DMS114 treated with DMSO at 0.1 percent for 48 hours (cell line): Measurements from ENCODE around the gene ARG1.
"Not testable (repeated sequence)": the region's sequence is repeated elsewhere in the genome, so short reads cannot be mapped to it uniquely, and the experiment has no call there.

Source experiments
- DNase-seq: peaks from one replicate; lab custom pipeline; 2025; ENCODE audit not compliant: unreplicated experiment; lab: John Stamatoyannopoulos, UW

ARG1 gene

DNA sequence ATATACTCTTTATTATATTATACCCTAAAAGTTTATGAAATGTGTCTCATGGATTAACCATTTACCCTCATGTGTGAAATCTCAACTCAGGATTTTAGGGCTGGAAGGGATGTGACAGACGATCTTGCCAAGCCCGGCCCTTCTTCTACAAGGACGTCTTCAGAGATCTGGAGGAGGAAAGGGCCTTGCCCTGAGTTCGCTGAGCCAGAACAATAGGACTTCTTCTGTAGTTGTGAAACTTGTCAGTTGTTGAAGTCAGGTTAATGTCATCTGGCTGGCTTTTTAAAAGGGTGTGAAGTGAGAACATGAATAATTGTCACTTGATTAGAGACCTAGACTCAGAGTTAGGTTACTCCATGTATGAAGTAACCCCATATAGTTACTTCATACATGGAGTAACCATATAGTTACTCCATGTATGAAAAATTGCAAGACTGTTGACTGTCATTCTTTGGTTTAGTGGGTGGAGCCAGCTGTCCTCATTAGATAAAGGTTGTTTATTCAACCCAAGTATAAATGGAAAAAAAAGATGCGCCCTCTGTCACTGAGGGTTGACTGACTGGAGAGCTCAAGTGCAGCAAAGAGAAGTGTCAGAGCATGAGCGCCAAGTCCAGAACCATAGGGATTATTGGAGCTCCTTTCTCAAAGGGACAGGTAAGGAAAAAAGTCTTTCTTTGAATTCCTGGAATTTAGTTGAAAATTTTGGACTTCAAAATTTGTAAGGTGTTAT lies at the start of gene ARG1:
Gene ARG1 (plus strand): TSS at position 541 of the 730 bp plus-strand sequence. CDS start 57 bp downstream, at position 598.
- no peak for DNase-seq

DNA sequence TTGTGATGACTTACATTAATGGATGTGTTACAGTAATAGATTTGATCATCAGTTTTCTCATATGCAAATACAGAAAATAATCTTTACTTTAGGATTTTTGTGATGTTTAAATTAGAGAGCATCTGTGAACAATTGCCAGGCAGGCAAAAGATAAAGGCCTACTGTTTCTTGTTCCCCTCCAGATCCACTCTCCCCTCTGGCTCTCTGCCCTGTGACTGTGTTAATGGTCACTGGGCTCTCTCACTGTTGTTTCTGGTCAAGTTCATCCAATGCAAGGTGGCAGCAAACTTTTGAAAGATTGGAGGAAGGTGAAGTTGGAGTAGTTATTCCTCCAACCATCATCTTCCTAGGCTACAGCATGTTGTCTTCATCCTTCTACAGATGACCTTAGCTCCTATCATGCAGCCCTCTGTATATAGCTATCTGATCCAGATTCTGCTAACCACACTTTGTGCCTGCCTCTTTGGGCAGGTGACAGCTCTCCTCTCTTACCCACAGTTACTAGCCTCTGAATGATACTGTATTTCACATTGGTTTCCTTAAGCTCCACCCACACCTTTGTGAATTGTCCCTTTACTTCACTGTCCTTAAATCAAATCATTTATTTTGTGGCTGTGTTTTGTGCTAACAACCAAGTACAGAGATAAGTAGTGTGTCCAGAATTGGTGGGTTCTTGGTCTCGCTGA lies 48.9 kb upstream of the ARG1 start:
- DNase-seq: no peak

DNA sequence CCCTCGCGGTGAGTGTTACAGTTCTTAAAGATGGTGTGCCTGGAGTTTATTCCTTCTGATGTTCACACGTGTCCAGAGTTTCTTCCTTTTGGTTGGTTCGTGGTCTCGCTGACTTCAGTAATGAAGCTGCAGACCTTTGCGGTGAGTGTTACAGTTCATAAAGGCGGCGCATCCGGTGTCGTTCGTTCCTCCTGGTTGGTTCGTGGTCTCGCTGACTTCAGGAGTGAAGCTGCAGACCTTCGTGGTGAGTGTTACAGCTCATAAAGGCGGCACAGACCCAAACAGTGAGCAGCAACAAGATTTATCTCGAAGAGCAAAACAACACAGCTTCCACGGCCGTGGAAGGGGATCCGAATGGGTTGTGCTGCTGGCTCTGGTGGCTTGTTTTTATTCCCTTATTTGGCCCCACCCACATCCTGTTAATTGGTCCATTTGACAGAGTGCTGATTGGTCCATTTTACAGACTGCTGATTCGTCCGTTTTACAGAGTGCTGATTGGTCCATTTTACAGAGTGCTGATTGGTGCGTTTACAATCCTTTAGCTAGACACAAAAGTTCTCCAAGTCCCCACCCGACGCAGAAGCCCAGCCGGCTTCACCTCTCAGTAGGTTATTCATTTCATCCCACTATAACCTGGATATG lies 48.2 kb upstream of the ARG1 start:
- no peak for DNase-seq

DNA sequence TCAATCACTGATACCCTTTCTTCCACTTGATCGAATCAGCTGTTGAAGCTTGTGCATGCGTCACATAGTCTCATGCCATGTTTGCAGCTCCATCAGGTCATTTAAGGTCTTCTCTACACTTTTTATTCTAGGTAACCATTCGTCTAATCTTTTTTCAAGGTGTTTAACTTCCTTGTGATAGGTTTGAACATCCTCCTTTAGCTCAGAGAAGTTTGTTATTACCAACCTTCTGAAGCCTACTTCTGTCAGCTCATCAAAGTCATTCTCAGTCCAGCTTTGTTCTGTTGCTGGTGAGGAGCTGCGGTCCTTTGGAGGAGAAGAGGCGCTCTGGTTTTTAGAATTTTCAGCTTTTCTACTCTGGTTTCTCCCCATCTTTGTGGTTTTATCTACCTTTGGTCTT lies 42.1 kb upstream of the ARG1 start:
- DNase-seq: not testable (repeated sequence)

DNA sequence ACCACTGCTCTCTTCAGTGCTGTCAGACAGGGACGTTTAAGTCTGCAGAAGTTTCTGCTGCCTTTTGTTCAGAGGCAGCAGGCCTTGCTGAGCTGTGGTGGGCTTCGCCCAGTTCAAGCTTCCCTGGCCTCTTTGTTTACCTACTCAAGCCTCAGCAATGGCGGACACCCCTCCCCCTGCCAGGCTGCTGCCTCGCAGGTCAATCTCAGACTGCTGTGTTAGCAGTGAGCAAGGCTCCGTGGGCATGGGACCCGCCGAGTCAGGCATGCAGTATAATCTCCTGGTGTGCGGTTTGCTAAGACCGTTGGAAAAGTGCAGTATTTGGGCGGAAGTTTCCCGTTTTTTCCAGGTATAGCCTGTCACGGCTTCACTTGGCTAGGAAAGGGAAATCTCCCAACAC lies 41.3 kb upstream of the ARG1 start:
- DNase-seq: not testable (repeated sequence)

DNA sequence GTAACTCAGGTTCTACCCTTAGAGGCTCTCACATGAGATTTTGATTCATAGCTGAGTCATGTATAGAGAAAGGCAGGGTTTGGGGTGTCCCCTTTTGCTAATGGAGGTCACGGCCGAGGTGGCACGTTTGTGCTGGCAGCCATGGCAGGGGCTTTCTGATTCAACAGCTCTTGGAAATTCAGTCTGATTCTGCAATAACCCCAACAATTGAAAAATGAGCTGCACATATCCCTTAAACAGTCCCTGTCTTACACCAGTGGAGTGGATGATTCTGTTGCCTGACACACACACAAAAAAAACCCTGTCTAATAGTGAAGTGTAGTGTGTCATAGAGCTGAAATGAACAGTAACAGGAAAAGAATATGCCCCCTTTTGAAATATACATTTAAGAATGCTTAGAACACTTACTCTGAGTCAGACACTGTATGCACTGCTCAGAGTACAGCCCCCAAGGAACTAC lies 40.4 kb upstream of the ARG1 start:
- DNase-seq: no peak

DNA sequence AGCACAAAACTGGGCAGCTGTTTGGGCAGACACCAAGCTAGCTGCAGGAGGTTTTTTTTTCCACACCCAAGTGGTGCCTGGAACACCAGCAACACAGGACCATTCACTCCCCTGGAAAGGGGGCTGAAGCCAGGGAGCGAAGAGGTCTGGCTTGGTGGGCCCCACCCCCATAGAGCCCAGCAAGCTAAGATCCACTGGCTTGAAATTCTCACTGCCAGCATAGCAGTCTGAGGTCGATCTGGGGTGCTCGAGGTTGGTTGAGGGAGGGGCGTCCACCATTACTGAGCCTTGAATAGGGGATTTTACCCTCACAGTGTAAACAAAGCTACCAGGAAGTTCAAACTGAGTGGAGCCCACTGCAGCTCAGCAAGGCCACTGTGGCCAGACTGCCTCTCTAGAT lies 34.4 kb upstream of the ARG1 start:
- DNase-seq: not testable (repeated sequence)

DNA sequence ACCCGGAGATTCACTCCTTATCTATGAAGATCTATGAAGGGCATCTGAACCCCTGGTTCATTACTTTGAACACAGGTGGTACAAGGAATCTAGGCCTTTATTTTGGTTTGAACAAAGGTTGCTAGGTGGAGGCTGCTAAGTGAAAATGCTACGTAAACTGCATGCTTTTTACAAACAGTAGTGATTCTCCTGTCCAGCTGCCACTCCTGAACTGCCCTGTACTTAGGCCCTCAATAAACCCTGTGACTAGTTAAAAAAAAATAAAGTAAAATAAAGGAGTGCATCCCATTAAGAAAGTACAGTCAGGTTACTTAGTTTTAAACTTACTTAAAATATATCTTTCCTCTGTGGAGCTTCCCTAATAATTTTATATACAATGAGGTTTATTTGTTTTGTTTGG lies 27.7 kb upstream of the ARG1 start:
- DNase-seq: no peak

DNA sequence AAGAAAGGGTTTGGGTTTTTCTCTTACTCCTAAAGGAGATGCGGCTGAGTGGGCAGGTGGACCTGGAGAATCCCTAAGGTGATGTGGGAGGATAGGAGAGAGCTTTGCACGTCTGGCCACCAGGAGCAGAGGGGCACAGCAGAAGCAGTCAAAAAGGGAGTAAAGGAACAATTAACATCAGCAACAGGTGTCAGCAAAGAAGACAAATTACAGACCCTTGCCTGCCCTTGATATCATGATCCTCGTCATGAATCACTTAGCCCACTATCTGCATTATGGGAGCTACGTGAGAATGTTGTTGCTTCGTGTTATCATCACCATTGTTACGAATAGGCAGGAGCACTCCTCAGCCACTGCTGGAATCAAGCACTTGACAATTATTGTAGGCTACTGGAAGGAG lies 25.5 kb upstream of the ARG1 start:
- DNase-seq: no peak

DNA sequence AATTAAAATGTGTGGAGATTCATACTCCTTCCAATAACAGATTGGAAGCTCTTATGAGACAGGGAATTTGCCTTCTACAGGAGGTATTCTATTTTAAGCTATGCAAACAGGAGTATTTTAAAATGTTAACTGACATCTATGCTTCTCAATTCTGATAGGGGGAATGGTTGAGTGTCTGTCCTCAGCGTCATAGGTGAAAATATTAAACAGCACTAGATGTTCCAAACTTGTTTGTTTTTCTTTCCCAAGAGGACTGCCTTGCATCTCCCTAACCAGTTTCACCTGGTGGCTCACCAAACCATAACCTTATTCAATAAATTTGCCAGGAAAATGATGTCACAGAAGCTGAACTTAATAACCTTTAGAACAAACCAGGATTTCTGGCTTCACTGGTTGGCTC lies 24.6 kb upstream of the ARG1 start:
- no peak for DNase-seq

DNA sequence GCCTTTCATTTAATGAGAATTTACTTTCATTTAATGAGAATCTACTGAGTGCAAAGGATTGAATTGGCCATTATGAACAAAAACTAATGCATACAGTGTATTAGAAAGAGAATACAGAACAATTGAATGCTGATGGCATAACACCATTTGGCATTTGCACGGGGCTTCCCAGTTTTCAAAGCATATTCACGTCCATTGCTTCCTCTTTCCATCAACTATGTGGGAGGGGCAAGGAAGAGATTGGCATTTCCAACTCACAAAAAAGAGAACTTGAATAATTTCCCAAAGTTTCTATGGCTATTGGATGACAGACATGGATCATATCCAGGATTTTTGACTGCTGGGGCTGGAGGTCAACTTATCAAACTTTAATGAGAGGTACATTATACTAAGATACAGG lies 23.2 kb upstream of the ARG1 start:
- DNase-seq: no peak

DNA sequence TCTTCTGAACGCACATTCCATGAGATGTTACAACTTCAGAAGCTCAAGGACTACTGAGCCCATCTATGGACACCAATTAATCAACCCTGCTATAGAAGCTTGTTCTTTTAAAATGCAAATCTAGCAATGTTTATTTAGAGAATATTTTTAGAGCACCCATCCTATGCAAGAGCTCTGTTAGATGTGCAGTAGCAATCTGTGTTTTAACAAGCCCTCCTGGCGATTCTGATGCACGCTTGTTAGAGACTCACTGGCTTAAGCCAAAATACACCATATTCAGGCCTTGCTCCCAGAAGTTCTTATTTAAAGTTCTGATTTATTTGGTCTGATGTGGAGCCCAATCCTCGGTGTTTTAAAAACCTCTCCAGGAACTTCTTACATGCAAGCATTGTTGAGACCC lies 21.1 kb upstream of the ARG1 start:
- no peak for DNase-seq

DNA sequence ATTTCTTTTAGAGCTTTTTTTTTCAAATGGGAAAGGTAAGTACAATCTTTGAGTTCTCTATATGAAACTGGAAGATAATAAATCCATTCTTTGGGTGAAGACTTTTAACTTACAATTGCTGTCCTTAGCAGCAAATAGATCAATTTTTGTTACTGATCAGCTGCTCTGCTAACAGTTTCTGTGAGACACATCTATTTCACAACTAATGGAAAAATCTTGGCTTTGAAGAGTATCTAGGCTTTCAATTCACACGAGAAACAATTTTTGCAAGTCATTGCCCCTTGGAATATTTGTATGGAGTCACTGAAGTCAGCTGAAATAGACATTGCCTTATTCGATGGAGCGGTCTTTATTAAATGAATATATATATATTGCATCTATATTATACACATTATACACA lies 20.5 kb upstream of the ARG1 start:
- DNase-seq: no peak

DNA sequence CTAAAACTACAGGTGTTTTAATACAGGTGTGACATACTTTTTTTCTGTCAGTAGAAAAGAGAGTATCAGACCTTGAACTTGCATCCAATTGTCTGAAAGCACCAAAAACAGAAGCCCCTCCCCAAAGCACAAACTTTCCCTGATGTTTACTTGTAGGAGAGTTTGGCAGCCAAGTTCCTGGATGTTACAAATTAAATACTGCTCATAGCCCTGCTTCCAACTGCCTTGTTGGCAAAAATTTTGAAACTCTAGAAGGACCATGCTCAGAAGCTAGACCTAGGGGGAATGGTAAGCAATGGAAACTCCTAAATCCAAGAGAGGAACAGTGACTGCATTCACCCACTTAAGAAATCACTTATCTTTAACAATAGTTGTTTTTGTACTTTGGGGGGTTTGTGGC lies 17.0 kb upstream of the ARG1 start:
- DNase-seq: no peak

DNA sequence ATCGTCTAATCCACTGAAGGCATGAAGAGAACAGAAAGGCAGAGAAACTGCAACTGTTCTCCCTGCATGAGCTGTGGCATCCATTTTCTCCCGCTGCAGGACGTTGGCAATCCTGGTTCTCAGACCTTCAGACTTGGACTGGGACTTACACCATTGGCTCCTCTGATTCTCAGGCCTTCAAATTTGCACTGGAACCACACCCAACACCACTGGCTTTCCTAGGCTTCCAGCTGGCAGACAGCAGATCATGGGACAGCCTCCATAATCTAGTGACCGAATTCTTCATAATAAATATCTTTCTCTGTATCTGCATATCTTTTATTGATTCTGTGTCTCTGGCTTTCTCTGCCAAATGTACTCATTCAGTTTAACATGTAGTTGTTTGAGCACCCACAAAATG lies 14.1 kb upstream of the ARG1 start:
- DNase-seq: no peak

DNA sequence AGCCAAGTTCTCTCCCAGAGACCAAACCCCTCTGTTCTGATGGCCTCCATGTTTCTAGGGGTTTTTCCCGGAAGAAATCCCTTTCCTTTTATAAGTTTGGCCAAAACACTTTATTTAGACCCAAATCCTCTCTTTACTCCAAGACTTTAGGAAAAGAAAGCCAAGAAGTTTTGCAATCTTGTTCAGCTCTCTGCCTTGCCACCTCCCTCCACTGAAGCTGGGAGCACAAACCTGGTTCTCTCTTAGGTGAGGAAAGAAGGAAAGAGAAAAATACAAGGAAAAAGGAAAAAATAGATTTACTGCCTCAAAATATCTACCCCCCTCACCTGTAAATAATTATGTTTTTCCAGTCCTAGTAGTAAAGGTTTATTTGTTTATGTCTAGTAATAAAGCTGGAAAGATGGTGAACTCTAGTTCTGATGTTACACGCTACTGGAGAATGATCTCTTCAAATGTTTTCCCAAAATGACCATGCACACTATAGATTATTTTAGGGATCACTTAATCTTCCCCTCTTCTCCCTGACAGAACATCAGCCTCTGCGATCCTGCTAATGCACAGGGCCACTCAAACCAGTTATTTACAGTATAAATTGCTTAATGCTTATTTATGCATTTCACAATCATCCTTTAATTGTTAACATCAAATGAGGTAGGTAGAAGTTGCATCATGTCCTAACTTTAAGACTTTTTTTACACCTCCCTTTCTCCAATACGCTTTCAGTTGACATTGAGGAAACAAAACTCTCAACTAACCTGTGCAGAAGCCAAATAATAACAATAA lies 10.9 kb upstream of the ARG1 start:
- DNase-seq: no peak

DNA sequence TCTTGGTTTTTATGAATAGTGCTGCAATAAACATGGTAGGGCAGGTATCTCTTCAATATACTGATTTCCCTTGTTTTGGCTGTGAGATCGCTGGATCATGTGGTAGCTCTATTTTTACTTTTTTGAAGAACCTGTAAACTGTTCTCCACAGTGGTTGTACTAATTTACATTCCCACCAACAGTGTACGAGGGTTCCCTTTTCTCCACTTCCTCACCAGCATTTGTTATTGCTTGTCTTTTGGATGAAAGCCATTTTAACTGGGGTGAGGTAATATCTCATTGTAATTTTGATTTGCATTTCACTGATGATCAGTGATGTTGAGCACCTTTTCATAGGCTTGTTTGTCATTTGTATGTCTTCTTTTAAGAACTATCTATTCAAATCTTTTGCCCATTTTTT lies 8.0 kb upstream of the ARG1 start:
- DNase-seq: no peak

DNA sequence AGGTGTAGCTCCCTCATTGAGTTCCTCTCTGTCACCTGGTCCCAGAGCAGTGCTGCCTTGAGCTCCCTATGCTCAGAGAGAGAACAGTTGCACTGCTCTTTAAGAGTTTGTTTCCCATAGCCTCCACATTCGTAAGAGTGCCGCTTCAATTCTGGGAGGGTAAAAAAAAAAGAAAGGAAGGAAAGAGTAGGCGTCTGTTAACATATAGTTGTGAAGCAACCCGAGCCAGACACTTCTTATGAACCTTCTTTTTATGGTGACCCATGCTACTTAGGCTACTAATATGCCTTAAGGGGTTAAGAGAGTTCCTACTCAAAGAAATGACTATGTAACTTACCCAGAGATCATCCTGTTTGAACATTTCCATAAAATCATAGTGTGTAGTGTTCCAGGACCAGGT lies 4.3 kb upstream of the ARG1 start:
- DNase-seq: no peak

DNA sequence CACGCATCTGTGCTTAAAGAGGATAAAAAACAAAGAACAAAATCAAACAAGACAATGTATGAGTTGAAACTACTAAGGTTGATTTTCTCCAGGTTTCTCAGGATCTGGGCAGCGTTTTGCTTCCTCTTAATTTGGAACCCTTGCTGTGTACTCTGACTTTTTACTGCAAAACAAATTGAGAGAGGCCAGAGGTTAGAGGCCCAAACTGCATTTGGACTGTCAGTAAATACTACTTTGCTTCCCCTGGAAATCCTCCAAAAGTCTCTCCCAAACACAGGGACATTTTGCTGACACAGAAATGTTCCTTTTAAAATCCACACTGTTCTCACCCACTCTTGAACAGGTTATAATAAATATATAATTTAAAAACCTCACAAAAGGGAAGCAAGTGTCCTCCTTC lies 1.1 kb downstream of the ARG1 start:
- no peak for DNase-seq

DNA sequence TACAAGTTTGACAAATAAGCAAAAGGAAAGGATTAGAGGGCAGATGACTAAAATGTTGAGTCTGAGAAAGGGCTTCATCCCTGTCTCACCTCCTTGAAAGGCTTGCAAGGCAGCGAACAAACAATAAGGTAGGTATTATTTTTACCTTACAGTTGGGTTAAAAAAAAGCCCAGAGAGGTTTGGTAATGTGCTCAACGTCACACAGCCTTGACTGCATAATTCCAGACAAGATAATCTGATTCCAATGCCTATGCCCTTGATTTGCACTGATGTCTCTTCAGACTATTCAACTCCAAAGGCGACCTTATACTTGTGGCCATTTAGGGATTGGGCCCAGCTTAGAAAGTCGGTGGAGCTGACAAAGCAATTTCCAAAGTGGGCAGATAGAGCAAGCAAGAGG lies 1.7 kb downstream of the ARG1 start:
- no peak for DNase-seq

DNA sequence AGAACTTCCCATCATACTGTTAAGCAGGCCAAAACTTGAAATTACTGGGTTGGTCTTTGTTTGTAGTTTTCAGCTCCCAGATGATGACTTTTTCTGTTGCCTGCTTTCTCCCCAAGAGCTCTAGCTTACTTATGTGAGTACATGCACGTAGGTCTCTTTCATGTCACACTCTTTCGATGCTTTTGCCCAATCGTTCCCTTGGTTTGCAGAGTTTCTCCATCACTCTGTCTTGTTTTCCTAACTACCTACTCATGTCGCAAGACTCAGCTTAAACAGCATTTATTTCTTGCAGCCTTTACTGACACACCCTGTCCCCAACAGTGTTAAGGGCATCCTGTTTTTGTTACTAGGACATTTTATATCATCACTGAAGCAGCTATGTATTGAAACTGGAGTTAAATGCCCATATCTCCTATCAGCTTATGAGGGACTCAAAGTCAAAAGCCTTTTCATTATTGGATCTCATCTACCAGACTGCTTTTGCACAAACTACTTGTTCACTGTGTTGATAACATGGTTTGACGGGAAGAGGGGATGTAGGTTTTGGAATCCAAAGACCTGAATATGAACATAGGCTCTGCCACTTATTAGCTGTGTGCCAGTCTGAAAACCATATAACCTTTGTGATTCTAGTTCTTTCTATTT lies 2.9 kb downstream of the ARG1 start:
- DNase-seq: no peak
